Measurements from ENCODE around the gene HTR7.

GRCh38 chr10:90746829-90747228 lies 111.0 kb downstream of the HTR7 start:
- TF ChIP-seq CTCF (IDR thresholded peaks at IDR 0.05; ENCODE audit: poor library complexity) (no peak), EZH2 (IDR thresholded peaks at IDR 0.05; ENCODE audit: borderline replicate concordance) (no peak)

Measured in hepatocyte (in vitro differentiated cells).